OCI-LY7 (cell line): ENCODE measurements around the gene PML.

Source experiments
- EZH2phosphoT487 ChIP-seq: fragments of 200-600 bp; sonication (generic); IDR thresholded peaks from 2 replicates; pipeline ENCODE4 v1.6.1; 2018; ENCODE audit warnings: low read depth, borderline replicate concordance, mild to moderate bottlenecking, mixed run types, antibody characterized with exemption, low read length, moderate library complexity, mixed read lengths
- TF ChIP-seq, protein P1 (sequence below): fragments of 200-600 bp; sonication (generic); conservative IDR thresholded peaks from 2 replicates; pipeline ENCODE4 v1.5.1; 2014; ENCODE audit warnings: mild to moderate bottlenecking, antibody characterized with exemption, low read length, moderate library complexity, mixed read lengths

GRCh38 chr15:74028646-74029045 is 34.1 kb downstream of the PML start:
- TF ChIP-seq, protein P1, sequence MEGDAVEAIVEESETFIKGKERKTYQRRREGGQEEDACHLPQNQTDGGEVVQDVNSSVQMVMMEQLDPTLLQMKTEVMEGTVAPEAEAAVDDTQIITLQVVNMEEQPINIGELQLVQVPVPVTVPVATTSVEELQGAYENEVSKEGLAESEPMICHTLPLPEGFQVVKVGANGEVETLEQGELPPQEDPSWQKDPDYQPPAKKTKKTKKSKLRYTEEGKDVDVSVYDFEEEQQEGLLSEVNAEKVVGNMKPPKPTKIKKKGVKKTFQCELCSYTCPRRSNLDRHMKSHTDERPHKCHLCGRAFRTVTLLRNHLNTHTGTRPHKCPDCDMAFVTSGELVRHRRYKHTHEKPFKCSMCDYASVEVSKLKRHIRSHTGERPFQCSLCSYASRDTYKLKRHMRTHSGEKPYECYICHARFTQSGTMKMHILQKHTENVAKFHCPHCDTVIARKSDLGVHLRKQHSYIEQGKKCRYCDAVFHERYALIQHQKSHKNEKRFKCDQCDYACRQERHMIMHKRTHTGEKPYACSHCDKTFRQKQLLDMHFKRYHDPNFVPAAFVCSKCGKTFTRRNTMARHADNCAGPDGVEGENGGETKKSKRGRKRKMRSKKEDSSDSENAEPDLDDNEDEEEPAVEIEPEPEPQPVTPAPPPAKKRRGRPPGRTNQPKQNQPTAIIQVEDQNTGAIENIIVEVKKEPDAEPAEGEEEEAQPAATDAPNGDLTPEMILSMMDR = no peak
- no peak for TF ChIP-seq EZH2phosphoT487
